Rectal smooth muscle tissue (tissue), 1 donor: Measurements from ENCODE around the gene FOXN1.

Experiments
- H3K27ac ChIP-seq: one replicate; pipeline ENCODE4 v1.7.0; 2013; ENCODE audit warnings: low read depth, low read length, inconsistent platforms
- H3K27me3 ChIP-seq: one replicate; pipeline ENCODE4 v1.7.0; 2013; ENCODE audit warnings: low read length; ENCODE audit not compliant: control insufficient read depth, insufficient read depth
- H3K36me3 ChIP-seq: one replicate; pipeline ENCODE4 v1.7.0; 2013; ENCODE audit warnings: low read length; ENCODE audit not compliant: control insufficient read depth, insufficient read depth
- H3K4me1 ChIP-seq: one replicate; pipeline ENCODE4 v1.7.0; 2013; ENCODE audit warnings: low read length; ENCODE audit not compliant: control insufficient read depth, insufficient read depth
- H3K4me3 ChIP-seq: one replicate; pipeline ENCODE4 v1.7.0; 2013; ENCODE audit warnings: low read length
- H3K9ac ChIP-seq: one replicate; pipeline ENCODE4 v1.7.0; 2013; ENCODE audit warnings: low read length

FOXN1 gene

GRCh38 chr17:28549236-28550132 is 43.3 kb downstream of the FOXN1 start:
- Histone ChIP-seq H3K9ac (no peak overlapping the region), H3K4me1 (peaks cover 4% of the 10 kb centered on the region), H3K4me3 (no peak overlapping the region), H3K36me3 (peaks cover 5% of the 10 kb centered on the region), H3K27ac (no peak overlapping the region), H3K27me3 (no peaks in the 10 kb centered on the region)

GRCh38 chr17:28550858-28551257 is 44.7 kb downstream of the FOXN1 start:
- Histone ChIP-seq H3K36me3 (peaks cover 11% of the 10 kb centered on the region), H3K27ac (no peak overlapping the region), H3K27me3 (no peaks in the 10 kb centered on the region), H3K9ac (no peak overlapping the region), H3K4me3 (no peak overlapping the region), H3K4me1 (peaks cover 4% of the 10 kb centered on the region)

- H3K9ac ChIP-seq, result no peak overlapping the region
Observed at GRCh38 chr17:28551421-28552175, 45.5 kb downstream of the FOXN1 start.

GRCh38 chr17:28552176-28552999 is 46.2 kb downstream of the FOXN1 start, which contains the start of gene UNC119:
UNC119 (minus strand) TSS chr17:28552624; CDS start chr17:28552557, 67 bp downstream.
- H3K36me3 ChIP-seq, result peaks cover 19% of the 10 kb centered on the region
- H3K4me1 ChIP-seq, result peaks cover 4% of the 10 kb centered on the region
- peak within 1 kb of the TSS; percentile 66 for H3K4me3 ChIP-seq
- H3K27me3 ChIP-seq, result no peaks in the 10 kb centered on the region
- H3K9ac ChIP-seq, result peak within 1 kb of the TSS; percentile 10
- H3K27ac ChIP-seq, result no peak within 1 kb of the TSS

More at GRCh38 chr17:28551421-28552175, 45.5 kb downstream of the FOXN1 start:
- Histone ChIP-seq H3K4me3 (peak overlapping the region; percentile 66), H3K27ac (no peak overlapping the region), H3K4me1 (peaks cover 4% of the 10 kb centered on the region), H3K27me3 (no peaks in the 10 kb centered on the region), H3K36me3 (peaks cover 14% of the 10 kb centered on the region)

GRCh38 chr17:28553000-28553505 is 46.9 kb downstream of the FOXN1 start:
- no peak overlapping the region for H3K27ac ChIP-seq
- peaks cover 4% of the 10 kb centered on the region for H3K4me1 ChIP-seq
- peaks cover 21% of the 10 kb centered on the region for H3K36me3 ChIP-seq
- H3K27me3 ChIP-seq, result no peaks in the 10 kb centered on the region
- peak overlapping the region; percentile 51 for H3K4me3 ChIP-seq
- no peak overlapping the region for H3K9ac ChIP-seq

- no peak overlapping the region for H3K4me3 ChIP-seq
- no peak overlapping the region for H3K27ac ChIP-seq
- no peak overlapping the region for H3K9ac ChIP-seq
- H3K27me3 ChIP-seq, result no peaks in the 10 kb centered on the region
- peaks cover 4% of the 10 kb centered on the region for H3K4me1 ChIP-seq
- H3K36me3 ChIP-seq, result peaks cover 21% of the 10 kb centered on the region
Observed at GRCh38 chr17:28554565-28554964, 48.4 kb downstream of the FOXN1 start.

- Histone ChIP-seq H3K4me3 (no peak overlapping the region), H3K27ac (no peak overlapping the region), H3K9ac (no peak overlapping the region), H3K36me3 (peaks cover 26% of the 10 kb centered on the region), H3K27me3 (no peaks in the 10 kb centered on the region), H3K4me1 (peaks cover 4% of the 10 kb centered on the region)
Observed at GRCh38 chr17:28555022-28555421, 48.9 kb downstream of the FOXN1 start.

GRCh38 chr17:28563475-28563874 is 57.3 kb downstream of the FOXN1 start:
- Histone ChIP-seq H3K27me3 (no peaks in the 10 kb centered on the region), H3K9ac (no peak overlapping the region), H3K27ac (no peak overlapping the region), H3K4me3 (no peak overlapping the region), H3K36me3 (peaks cover 17% of the 10 kb centered on the region), H3K4me1 (no peaks in the 10 kb centered on the region)

- Histone ChIP-seq H3K27ac (no peak overlapping the region), H3K27me3 (no peaks in the 10 kb centered on the region), H3K9ac (no peak overlapping the region), H3K4me3 (no peak overlapping the region), H3K36me3 (peaks cover 6% of the 10 kb centered on the region), H3K4me1 (peaks cover 8% of the 10 kb centered on the region)
Observed at GRCh38 chr17:28567604-28568003, 61.5 kb downstream of the FOXN1 start.

- Histone ChIP-seq H3K9ac (no peak overlapping the region), H3K4me3 (no peak overlapping the region), H3K4me1 (peaks cover 8% of the 10 kb centered on the region)
Observed at GRCh38 chr17:28569446-28569845, 63.3 kb downstream of the FOXN1 start.

GRCh38 chr17:28570716-28571360 is 64.7 kb downstream of the FOXN1 start:
- Histone ChIP-seq H3K27me3 (no peaks in the 10 kb centered on the region), H3K4me1 (peaks cover 8% of the 10 kb centered on the region), H3K36me3 (no peaks in the 10 kb centered on the region), H3K27ac (peak overlapping the region; percentile 48), H3K4me3 (peak overlapping the region; percentile 94), H3K9ac (peak overlapping the region; percentile 83)

More at GRCh38 chr17:28569446-28569845, 63.3 kb downstream of the FOXN1 start:
- Histone ChIP-seq H3K27ac (no peak overlapping the region), H3K36me3 (no peaks in the 10 kb centered on the region), H3K27me3 (no peaks in the 10 kb centered on the region)
